ENCODE data around the gene TNNC2.
"Not testable (repeated sequence)": the region's sequence is repeated elsewhere in the genome, so short reads cannot be mapped to it uniquely, and the experiment has no call there.

TNNC2 gene

DNA sequence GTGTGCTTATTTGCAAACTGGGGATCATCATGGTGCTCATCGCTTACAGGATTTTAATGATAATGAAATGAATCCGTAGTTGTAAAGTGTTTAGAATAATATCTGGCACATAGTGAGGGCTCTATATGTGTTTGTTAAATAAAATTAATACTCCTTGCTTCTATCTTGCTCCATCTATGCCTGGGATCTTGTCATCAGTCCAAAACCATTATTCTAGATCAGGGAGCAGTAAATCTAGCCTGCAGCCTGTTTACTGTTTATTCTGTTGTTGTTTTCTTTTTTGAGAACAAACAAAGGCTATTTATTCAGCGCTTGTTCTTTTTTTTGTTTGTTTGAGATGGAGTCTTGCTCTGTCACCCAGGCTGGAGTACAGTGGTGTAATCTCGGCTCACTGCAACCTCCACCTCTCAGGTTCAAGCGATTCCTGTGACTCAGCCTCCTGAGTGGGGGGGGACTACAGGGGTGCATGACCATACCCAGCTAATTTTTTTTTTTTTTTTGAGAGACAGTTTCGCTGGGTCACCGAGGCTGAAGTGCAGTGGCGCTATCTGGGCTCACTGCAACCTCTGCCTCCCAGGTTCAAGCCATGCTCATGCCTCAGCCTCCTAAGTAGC lies 22.0 kb upstream of the TNNC2 start:
- in situ Hi-C loops (cut with HindIII; ENCODE audit: low sequenced_read_pairs), result no loop called here

- in situ Hi-C loops (cut with HindIII; ENCODE audit: low sequenced_read_pairs), result no loop called here
Observed at GRCh38 chr20:45848421-45848820, 21.3 kb upstream of the TNNC2 start.

GRCh38 chr20:45845452-45845851 lies 18.3 kb upstream of the TNNC2 start:
- in situ Hi-C loops (cut with HindIII; ENCODE audit: low sequenced_read_pairs), result no loop called here

DNA sequence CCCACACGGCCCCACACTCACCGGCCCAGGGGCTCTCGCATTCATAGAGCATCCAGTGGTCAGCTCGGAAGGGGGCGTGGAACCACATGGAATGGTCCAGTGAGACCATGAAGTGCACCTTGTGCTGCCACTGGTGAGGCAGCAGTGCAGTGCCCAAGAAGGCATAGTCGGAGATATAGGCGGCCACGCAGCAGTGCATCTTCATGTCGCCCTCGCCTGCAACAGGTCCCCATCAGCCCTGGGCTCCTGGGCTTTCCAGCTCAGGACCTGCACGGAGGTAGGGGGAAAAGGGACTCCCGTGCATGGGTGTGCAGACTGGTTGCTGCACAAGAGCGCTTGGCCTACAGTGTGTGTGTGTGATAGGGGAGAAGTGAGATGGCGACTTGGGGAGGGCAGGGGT lies 16.4 kb upstream of the TNNC2 start:
- in situ Hi-C loops (cut with HindIII; ENCODE audit: low sequenced_read_pairs), result no loop called here

DNA sequence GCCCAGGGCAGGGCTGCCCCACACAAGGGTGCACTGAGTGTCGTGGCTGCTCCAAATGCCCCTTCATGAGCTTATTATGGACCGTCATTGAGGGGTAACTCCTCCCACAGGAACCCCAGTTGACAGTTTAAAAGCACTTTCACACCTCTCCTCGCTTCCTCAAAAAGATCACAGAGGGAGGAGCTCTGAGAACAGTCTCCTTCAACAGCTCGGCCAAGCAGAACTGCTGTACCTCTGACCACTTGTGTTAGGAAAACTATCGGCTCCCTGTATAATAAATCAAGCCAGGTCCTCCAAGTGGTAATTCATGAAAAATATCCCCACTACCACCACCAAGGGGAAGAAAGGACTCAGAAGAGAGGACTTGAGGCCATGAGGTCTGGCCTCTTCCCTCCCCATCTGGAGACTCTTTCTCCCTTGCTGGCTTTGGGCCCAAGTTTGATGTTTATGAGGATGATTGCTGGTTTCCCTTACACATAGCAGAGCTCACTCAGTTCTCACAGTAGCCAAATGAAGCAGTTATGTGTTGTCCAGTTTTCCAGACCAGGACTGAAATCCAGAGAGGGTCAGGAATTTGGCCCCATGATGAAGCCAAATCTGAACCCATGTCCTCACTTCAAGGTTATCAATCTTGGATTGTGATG lies 15.2 kb upstream of the TNNC2 start:
- in situ Hi-C loops (cut with HindIII; ENCODE audit: low sequenced_read_pairs), result no loop called here

DNA sequence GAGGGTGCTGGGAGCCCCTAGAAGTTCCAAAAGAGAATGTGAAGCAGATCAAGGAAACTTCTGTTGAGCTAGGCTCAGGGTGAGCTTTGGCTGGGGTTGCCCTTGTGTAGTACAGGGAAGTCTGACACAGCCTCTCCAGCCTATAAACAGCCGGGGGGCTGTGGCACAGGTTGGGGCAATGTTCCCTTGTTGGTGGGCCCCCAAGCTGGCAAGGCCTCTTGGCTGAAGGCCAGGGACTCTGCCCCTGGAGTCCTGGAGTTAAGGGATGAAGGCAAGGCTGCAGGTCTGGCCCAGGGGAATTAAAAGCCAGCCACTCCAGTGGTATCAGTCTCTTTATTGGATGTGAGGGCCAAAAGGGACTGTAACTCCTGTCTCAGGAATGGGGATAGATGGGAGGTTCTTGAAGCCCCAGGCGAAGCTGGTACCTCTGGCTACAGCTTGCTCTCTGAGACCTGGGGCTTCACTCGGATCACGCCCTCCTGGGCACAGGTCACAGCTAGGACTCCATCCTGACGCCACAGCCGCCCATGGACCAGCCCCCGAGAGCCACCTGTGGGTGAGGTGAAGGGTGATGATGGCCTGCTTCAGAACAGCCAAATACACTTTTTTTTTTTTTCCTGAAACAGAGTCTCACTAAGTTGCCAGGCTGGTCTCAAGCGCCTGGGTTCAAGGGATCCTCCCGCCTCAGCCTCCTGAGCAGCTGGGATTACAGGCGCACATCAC lies 14.5 kb upstream of the TNNC2 start:
- in situ Hi-C loops (cut with HindIII; ENCODE audit: low sequenced_read_pairs), result no loop called here

GRCh38 chr20:45840700-45841198 lies 13.6 kb upstream of the TNNC2 start:
- in situ Hi-C loops (cut with HindIII; ENCODE audit: low sequenced_read_pairs), result no loop called here

DNA sequence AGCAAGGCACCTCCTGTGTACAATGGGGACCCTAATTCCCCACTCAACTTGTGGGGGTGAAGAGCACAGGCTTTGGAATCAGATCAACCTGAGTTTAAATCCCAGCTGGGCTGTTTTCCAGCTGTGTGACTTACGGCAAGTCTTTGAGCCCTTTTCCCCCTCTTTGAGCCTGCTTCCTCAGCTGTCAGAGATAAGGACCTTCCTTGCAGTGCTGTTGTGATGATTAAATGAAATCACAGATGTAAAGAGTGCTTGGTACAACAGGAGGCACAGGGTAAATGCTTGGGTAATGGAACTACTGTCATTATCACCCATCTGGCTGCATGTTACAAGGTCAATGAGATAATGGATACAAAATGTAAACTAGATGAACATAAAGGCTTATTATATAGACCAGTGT lies 9.7 kb upstream of the TNNC2 start:
- in situ Hi-C loops (cut with HindIII; ENCODE audit: low sequenced_read_pairs), result no loop called here

DNA sequence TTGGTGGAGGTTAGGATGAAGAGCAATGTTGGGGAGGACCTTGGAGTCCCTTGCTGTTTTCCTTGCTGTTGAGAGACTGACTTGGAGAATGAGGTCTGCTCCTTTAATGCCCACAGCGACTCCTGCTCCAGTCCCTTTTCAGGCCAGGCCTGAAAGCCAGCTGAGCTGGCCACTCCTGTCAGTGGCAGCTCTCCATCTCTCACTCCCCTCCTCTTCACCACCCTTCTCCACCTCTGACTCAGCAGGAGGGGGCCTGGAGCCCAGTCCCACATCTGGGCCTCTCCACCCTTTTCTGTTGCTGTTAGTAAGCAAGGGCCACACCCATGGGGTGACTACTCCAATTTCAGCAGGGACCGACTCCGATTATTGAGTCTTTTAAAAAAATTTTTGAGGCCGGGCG lies 8.7 kb upstream of the TNNC2 start:
- in situ Hi-C loops (cut with HindIII; ENCODE audit: low sequenced_read_pairs), result no loop called here

- in situ Hi-C loops (cut with HindIII; ENCODE audit: low sequenced_read_pairs), result no loop called here
Observed at GRCh38 chr20:45835329-45835765, 8.2 kb upstream of the TNNC2 start.

DNA sequence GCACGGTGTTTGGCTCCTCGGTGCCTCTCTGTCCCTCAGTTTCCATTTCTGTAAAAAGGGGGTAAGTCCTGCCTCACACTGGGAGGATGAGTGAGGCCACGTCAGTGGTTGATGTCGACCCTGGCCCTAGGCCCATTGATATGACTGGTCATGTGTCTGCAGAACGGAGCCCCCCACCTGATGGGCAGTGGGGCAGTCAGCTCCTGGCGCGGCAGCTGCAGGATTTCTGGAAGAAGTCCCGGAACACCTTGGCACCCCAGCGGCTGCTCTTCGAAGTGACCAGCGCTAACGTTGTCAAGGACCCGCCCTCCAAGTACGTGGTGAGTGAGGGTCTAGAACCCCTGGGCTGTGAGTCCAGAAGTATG lies 7.7 kb upstream of the TNNC2 start:
- in situ Hi-C loops (cut with HindIII; ENCODE audit: low sequenced_read_pairs), result no loop called here

- in situ Hi-C loops (cut with HindIII; ENCODE audit: low sequenced_read_pairs), result no loop called here
Observed at GRCh38 chr20:45833883-45834796, 7.0 kb upstream of the TNNC2 start.

GRCh38 chr20:45833030-45833882 lies 6.1 kb upstream of the TNNC2 start, which contains the start of gene SNX21:
TSS of gene SNX21 (plus strand) at chr20:45833799. CDS start at chr20:45833920, 121 bp downstream.
- in situ Hi-C loops (cut with HindIII; ENCODE audit: low sequenced_read_pairs), result no loop called here

GRCh38 chr20:45832619-45833018 lies 5.5 kb upstream of the TNNC2 start:
- in situ Hi-C loops (cut with HindIII; ENCODE audit: low sequenced_read_pairs), result no loop called here

DNA sequence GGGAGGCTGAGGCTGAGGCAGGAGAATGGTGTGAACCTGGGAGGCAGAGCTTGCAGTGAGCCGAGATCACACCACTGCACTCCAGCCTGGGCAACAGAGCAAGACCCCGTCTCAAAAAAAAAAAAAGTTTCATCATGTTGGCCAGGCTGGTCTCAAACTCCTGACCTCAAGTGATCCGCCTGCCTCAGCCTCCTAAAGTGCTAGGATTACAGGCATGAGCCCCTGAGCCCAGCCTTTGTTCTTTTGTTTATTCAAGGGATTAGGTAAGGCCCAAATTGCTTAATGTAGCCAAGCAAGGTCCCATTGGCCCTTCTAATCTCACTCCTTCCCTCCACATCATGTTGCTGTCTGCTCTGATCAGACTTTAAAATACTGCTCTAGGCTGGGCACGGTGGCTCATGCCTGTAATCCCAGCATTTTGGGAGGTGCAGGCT lies 2.6 kb upstream of the TNNC2 start:
- in situ Hi-C loops (cut with HindIII; ENCODE audit: low sequenced_read_pairs), result not testable (repeated sequence)

GRCh38 chr20:45828589-45828988 lies 1.5 kb upstream of the TNNC2 start:
- in situ Hi-C loops (cut with HindIII; ENCODE audit: low sequenced_read_pairs), result no loop called here

DNA sequence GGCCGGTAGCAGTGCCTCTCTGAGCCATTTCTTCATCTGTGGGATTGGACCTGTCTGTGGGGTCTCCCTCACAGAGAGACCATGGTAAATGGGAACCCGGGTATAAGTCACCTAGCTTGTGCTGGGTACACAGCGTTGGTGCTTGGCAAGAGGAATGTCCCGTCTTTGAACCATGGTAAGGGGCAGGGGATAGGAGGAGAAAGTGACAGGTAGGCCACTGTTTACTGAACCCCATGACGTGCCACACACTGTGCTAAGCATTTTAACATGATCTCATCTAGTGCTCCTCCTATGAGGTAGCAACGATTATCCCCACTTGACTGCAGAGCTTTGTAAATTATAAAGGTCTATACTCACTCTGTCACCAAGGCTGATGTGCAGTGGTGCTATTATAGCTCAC lies 600 bp upstream of the TNNC2 start:
- in situ Hi-C loops (cut with HindIII; ENCODE audit: low sequenced_read_pairs), result no loop called here

DNA sequence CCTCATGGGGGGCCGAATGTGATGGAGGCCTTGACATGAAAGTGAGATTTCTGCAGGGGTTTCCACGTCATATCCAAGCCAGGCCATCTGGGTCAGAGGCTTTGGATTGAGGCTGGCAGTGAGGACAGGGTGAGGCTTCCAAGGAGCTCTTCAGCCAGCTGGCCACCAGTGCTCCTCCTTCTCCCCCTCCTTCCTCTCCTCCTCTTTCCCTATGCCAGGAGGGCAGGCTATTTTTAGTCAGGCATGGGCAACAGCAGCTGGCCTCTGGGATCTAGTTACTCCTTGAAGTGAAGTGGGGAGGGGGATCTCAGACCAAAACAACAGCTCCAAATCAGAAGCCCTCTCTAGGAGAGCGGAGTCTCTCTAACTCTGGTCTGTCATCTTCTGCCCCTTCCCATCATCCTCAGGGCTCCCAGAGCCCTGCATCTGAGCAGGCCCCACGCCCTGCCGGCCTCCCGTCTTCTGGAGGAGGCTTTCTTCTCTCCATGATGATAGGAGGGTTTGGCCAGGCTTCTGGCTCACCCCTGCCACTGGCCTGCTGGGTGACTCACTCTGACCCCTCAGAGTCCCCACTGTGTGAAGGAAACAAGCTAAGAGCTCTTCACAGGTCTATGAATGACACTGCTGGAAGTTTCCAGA lies 612 bp downstream of the TNNC2 start:
- in situ Hi-C loops (cut with HindIII; ENCODE audit: low sequenced_read_pairs), result no loop called here
